ENCODE data around the gene PTPRE.

GRCh38 chr10:127921753-127922145, 14.8 kb downstream of the PTPRE start:
- TF ChIP-seq CTCF (conservative IDR thresholded peaks at IDR 0.05) = no peak
- no peak for TF ChIP-seq ZFX (IDR thresholded peaks at IDR 0.05)

All from C4-2B (cell line).